ENCODE results near the gene FKBP7. TPM values are rescaled to one million over a fixed set of nuclear protein-coding genes. Genes with fewer than 3 reads are reported as not detected.

FKBP7 gene
- total and polyA plus RNA-seq, 2 of the 13 experiments (the other 11 are each of a cell fraction or from before 2014, with no cell fraction given) = 12.4 to 14.8 TPM

- TF ChIP-seq ADNP (CRISPR knock-in tag; IDR thresholded peaks at IDR 0.05) (no peak), ARNTL (CRISPR knock-in tag; IDR thresholded peaks at IDR 0.05) (no peak), GPBP1L1 (CRISPR knock-in tag; IDR thresholded peaks at IDR 0.05) (no peak), ZUFSP (CRISPR knock-in tag; IDR thresholded peaks at IDR 0.05; ENCODE audit: borderline replicate concordance) (no peak), ARID3A (IDR thresholded peaks at IDR 0.05; ENCODE audit: low read depth, low read length) (peak; percentile 99), TBP (CRISPR knock-in tag; IDR thresholded peaks at IDR 0.05) (no peak), GFI1 (CRISPR knock-in tag; IDR thresholded peaks at IDR 0.05; ENCODE audit: borderline replicate concordance) (peak; percentile 33; the same call in 1 of the 2 replicates), CHCHD3 (CRISPR knock-in tag; IDR thresholded peaks at IDR 0.05) (no peak), NFIC (IDR thresholded peaks at IDR 0.05; ENCODE audit: low read length) (peak; percentile 90), ZNF780A (CRISPR knock-in tag; IDR thresholded peaks at IDR 0.05) (no peak), TCF7 (IDR thresholded peaks at IDR 0.05; ENCODE audit: low read depth) (0 out of 2 replicates have a peak, but pooled peaks have one; percentile 24), KAT7 (CRISPR knock-in tag; IDR thresholded peaks at IDR 0.05; ENCODE audit: borderline replicate concordance) (no peak), CHD2 (IDR thresholded peaks at IDR 0.05; ENCODE audit: low read depth, low read length) (no peak), ZNF674 (CRISPR knock-in tag; IDR thresholded peaks at IDR 0.05; ENCODE audit: low read depth) (no peak), MEIS2 (CRISPR knock-in tag; IDR thresholded peaks at IDR 0.05) (peak; percentile 68; the same call in 1 of the 2 replicates), AGO2 (optimal IDR thresholded peaks at IDR 0.05; ENCODE audit: low read depth, low read length) (no peak), ZNF441 (CRISPR knock-in tag; IDR thresholded peaks at IDR 0.05; ENCODE audit: borderline replicate concordance) (no peak), PPARG (CRISPR knock-in tag; conservative IDR thresholded peaks at IDR 0.05) (peak; percentile 69), ZFP82 (CRISPR knock-in tag; IDR thresholded peaks at IDR 0.05; ENCODE audit: borderline replicate concordance) (no peak), HOMEZ (CRISPR knock-in tag; IDR thresholded peaks at IDR 0.05; ENCODE audit: low read depth) (peak; percentile 60; the same call in 1 of the 2 replicates), ZNF678 (CRISPR knock-in tag; IDR thresholded peaks at IDR 0.05) (no peak)
- TF ChIP-seq, protein P1, sequence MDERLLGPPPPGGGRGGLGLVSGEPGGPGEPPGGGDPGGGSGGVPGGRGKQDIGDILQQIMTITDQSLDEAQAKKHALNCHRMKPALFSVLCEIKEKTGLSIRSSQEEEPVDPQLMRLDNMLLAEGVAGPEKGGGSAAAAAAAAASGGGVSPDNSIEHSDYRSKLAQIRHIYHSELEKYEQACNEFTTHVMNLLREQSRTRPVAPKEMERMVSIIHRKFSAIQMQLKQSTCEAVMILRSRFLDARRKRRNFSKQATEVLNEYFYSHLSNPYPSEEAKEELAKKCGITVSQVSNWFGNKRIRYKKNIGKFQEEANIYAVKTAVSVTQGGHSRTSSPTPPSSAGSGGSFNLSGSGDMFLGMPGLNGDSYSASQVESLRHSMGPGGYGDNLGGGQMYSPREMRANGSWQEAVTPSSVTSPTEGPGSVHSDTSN (CRISPR knock-in tag; IDR thresholded peaks at IDR 0.05) = peak; percentile 63
Measured at GRCh38 chr2:178469219-178469849, 9.1 kb downstream of the FKBP7 start (continued).
